HL-60/S4 treated with phorbol 12-myristate 13-acetate at 8.2 ng/mL for 4 days and 3 days (cell line): ENCODE measurements around the gene LDLRAP1.
"Not testable (repeated sequence)": the region's sequence is repeated elsewhere in the genome, so short reads cannot be mapped to it uniquely, and the experiment has no call there.

Source experiments
- in situ Hi-C: fragments of 300-500 bp; cut with MboI; formaldehyde crosslinking; loops from 2 replicates; pipeline ENCODE4 v1.15.0; 2022; ENCODE audit warnings: low sequenced_read_pairs

LDLRAP1 gene

GRCh38 chr1:25599969-25600610, 56.7 kb downstream of the LDLRAP1 start:
- in situ Hi-C loops = no loop called here

- in situ Hi-C loops = not testable (repeated sequence)
These were observed 57.7 kb downstream of the LDLRAP1 start for GRCh38 chr1:25600971-25601699.

DNA sequence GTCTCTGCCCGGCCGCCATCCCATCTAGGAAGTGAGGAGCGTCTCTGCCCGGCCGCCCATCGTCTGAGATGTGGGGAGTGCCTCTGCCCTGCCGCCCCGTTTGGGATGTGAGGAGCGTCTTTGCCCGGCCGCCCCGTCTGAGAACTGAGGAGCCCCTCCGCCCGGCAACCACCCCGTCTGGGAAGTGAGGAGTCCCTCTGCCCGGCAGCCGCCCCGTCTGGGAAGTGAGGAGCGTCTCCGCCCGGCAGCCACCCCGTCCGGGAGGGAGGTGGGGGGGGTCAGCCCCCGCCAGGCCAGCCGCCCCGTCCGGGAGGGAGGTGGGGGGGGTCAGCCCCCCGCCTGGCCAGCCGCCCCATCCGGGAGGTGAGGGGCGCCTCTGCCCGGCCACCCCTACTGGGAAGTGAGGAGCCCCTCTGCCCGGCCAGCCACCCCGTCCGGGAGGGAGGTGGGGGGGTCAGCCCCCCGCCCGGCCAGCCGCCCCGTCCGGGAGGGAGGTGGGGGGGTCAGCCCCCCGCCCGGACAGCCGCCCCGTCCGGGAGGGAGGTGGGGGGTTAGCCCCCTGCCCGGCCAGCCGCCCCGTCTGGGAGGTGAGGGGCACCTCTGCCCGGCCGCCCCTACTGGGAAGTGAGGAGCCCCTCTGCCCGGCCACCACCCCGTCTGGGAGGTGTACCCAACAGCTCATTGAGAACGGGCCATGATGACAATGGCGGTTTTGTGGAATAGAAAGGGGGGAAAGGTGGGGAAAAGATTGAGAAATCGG, 60.6 kb downstream of the LDLRAP1 start:
- in situ Hi-C loops = not testable (repeated sequence)

DNA sequence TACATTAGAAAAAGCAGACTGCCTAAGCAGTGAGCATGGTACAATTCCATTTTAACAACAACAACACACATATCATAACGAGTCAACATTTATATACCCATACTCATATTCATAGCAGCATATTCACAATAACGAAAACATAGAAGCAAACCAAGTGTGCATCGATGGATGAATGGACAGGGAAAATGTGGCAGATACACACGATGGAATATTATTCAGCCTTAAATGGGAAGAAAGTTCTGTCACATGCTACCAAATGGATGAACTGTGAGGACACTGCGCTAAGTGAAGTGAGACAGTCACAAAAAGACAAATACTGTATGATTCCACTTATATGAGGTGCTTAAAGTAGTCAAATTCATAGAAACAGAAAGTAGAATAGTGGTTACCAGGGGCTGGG, 63.7 kb downstream of the LDLRAP1 start:
- in situ Hi-C loops = no loop called here

DNA sequence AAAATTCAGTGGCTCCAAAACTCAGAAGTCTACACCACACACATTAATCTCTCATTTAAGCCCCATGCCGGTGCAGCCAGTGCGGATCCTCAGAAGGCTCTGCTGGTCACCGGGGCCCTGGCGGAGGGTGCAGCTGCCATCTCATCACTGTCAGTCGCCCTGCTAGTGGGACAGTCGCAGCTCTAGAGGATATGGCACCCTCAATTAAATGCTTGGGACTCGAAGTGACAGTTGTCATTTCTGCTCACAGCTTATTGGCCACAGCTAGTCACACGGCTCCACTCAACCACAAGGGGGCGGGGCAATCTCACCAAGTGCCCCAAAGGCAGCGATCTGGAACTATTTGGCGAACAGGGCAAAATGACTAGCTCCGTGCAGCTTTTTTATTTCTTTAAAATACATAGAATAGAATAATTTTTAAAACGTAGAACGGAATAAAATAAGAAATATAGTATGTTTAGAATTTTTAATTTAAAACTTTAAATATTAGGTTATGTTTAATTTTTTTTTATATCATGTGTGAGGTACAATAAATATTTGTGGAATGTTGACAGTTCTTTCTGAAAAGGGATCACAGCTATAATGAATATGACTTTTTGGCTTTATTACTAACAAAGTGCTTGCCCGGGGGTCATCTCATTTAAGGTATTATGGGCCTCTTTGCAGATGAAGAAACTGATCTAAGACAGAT, 65.2 kb downstream of the LDLRAP1 start:
- in situ Hi-C loops = no loop called here

DNA sequence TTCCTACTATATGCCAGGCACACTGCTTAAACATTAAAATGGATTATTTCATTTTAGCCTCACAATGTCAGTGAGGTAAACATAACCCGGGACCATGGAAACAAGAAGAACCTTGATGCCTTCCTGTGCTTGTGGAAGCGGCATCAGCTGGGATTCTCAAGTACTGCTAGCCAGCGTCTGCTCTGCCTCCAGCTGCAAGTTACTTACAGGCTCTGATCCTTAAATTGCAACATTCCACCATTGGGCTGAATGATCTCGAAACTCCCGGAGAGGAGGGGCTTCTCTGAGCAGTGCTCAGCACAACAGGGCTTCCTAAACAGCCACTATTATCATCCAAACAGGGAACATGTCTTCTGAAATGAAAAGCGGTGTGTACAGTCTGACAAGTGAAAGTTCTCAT, 66.5 kb downstream of the LDLRAP1 start:
- in situ Hi-C loops = no loop called here

DNA sequence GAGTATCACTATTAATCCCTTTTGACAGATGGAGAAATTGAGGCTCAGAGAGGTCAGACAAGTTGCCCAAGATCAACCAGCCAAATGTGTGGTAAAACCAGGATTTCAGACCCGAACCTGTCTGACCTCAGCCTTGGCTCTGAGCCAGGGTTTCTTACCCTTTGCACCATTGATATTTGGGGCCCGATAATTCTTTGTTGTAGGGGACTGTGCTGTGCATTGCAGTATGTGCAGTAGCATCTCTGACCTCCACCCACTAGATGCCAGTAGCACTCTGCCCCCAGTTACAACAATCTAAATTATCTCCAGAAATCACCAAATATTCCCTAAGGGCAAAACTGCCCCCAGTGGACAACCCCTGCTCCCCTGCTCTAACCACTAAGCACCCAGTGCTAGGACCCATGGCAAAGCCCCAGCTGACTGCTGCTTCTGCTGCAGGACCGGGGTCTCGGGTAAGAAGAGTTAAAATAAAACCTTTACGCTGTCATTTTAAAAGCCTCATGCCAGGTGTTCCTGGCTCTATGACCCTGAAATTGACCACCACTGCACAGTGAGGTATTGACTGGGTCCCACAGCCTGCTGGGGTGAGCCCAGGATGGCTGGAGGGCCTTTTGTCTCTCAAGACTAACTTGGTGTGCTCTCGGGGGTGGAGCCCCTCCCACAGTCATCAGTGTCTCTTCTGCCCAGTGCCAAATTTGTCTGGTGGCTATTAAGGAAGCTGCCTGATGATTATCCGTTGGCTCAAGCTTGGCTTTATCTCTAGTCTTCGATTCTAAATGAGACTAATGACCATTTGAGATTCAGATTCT, 67.6 kb downstream of the LDLRAP1 start:
- in situ Hi-C loops = no loop called here

DNA sequence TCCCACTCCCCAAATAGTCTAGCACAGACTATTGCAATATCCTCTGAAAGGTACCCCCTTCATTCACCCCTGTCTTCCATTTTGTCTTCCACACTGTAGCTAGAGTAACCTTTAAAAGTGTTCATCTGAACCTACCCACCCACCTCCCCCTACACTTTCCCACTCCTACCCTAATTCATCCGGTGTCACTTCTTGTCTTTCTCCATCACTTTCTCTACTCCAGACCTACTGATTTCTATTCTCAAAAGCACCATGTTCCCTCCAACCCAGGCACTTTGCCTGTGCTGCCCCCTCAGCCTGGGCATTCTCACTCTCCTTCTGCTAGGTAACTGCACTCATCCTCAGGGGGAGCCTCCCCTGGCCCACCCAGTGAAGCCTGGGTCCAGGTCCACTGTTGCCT, 68.4 kb downstream of the LDLRAP1 start:
- in situ Hi-C loops = no loop called here

DNA sequence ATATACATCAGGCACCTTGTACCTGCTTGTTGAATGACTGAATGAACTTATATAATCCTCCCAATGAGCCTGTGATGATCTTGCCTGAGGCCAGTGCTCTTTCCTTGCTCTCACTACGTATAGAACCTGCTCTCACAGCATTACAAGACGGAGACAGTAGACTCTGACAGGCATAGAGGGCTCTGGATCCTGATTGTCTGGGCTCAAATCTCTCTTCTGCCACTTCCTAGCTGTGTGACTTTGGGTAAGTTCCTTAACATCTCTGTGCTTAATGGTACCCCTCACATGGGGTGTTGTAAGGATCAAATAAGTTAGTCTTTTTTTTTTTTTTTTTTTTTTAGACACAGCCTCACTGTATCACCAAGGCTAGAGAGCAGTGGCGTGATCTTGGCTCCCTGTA, 69.0 kb downstream of the LDLRAP1 start:
- in situ Hi-C loops = no loop called here

DNA sequence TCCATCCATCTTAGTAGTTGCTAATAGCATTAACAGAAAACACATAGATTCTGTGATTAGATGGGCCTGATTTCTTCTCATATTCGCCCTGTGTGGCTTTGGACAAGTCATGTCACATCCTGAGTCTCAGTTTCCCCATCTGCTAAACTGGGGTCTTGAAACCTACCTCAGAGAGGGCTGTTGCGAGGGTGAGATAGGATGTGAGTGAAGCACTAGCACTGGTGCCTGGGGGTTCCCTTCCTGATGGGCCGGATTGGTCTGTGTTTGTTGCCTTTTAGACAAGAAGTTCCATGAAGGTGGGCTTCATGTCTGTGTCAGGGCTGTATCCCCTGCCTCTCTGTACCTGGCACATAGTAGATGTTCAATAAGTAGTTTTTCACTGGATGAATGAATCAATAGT, 69.7 kb downstream of the LDLRAP1 start:
- in situ Hi-C loops = no loop called here

DNA sequence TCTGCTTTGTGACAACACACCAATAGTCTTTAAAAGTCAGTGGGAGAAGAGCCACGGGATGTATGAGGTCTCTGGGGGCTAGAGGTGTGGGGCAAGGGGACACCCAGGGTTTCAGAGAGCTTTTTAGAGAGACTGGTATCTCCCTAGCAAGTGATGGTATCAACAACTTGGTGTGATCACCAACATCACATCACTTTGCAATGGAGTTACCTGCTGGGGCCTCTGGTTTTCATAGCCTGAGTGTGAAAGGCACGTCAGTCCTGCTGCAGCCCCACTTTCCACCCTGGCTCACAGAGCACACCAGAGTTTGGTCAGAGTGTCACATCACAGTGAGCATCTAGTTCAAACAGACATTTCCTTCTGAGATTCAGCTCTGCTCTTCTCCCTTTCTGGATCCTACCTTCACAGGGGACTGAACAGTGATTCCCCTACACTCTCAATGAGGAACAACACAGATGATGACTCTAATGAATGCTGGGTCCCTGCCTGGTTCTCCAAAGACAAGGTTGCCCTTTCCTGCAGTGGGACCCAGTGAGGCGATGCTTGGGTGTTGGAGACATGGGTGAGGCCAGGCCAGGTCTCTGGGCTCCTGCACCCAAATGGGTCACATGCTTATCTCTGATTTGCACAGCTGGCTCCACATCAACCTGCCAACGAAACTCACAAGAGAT, 71.2 kb downstream of the LDLRAP1 start:
- in situ Hi-C loops = no loop called here

GRCh38 chr1:25615172-25615541, 71.8 kb downstream of the LDLRAP1 start:
- in situ Hi-C loops = no loop called here

- in situ Hi-C loops = no loop called here
These were observed 72.2 kb downstream of the LDLRAP1 start for GRCh38 chr1:25615563-25616094.

DNA sequence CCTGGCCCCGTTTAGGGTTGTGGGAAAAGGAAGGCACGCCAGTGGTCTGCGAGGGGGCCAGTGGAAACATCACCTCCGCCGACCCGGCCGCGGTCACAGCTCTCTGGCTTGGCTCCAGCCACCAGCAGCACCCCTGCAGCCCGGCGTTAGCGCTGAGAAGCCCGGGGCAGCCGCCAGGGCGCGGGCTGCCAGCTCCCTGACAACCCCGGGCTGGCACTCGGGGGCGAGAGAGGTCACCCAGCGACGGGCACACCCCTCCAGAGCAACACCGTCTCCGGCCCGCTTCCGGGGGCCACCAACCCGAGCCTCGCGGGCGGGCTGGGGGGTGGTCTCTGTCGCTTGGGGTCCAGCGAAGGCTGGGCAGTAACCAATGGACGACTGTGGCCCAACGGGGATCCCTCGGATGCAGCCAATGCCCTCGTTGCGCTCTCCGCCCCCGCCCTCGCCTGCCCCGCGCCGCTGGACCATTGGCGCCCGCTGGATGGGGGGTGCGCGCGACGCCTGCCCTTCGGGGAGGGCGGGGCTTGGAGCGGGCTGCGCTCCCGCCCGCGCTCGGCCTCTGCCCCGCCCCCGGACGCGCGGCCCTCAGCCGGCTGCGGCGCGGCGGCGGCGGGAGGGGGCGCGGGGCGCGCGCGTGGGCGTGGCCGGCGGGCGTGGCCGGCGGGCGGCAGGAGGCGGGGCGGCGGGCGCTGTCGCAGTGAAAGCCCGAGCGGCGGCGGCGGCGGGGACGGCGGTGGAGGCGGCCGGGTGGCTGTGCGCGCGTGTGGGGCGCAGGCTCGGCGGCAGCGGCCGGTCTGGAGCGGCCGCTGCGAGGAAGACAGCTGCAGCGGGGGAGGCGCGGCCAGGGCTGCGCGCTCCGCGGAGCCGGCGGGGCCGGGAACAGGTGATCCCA, 72.9 kb downstream of the LDLRAP1 start, which contains the start of gene MAN1C1:
MAN1C1 (plus strand) TSS at position 697 of the 892 bp plus-strand sequence. CDS start 1,007 bp downstream, outside the sequence.
- in situ Hi-C loops = no loop called here

DNA sequence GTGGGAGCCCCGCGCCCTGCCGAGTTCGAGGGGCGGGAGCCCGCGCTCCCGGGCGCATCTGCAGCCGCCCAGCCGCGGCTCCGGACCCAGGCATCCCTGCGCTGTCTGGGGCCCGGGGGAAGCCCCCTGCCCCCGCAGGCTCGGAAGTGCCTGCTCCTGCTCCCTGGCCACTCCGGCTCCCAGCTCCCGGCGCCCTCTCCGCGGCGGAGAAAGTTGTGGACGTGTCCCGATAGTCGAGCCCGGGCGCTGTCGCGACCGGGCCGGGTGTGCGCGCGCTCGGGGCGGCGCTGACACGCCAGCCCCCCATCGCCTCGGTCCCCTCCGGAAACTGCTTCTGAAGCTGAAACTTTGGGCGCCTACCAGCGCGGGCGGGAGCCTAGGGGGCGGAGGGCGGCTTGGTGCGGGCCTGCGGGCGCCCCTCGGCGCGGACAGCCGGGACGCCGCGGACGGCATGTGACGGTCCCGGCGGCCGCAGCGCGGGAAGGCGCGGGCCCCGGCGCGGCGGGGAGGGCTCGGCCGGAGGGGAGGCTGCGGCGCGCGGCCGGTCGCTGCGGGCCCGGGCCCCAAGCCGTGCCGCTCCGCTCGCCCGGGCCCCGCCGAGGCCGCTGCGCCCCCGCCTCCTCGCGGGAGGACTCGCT, 73.7 kb downstream of the LDLRAP1 start:
- in situ Hi-C loops = no loop called here

DNA sequence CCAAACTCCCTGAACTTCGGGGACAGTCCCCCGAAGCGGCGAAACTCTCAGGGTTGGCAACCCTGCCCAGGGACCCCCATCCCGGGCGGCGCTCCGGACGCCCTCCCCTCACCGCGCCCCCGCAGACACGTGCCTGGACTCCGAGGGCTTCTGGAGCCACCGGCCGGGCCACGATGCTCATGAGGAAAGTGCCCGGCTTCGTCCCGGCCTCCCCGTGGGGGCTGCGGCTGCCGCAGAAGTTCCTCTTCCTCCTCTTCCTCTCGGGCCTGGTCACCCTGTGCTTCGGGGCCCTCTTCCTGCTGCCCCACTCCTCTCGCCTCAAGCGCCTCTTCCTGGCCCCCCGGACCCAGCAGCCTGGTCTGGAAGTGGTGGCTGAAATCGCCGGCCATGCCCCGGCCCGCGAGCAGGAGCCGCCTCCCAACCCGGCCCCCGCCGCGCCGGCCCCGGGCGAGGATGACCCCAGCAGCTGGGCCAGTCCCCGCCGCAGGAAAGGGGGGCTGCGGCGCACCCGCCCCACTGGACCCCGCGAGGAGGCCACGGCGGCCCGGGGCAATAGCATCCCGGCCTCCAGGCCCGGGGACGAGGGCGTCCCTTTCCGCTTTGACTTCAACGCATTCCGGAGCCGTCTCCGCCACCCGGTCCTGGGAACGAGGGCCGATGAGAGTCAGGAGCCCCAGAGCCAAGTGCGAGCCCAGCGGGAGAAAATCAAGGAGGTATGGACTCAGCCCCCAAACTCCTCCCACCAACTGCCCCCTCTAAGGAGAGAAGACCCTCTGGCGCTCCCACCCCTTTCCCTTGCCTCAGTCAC, 74.4 kb downstream of the LDLRAP1 start:
- in situ Hi-C loops = no loop called here

GRCh38 chr1:25618433-25618808, 75.0 kb downstream of the LDLRAP1 start:
- in situ Hi-C loops = no loop called here
